Mucosa of rectum (tissue), 2 donors: ENCODE data around the gene FGF16.

Experiments
- H3K27ac ChIP-seq, 2 donors: one replicate each; pipeline ENCODE4 v1.7.0; 2013; ENCODE audit warnings: inconsistent platforms in 2 of 2, low read depth in 2 of 2, low read length in 2 of 2
- H3K27me3 ChIP-seq, 2 donors: one replicate each; pipeline ENCODE4 v1.7.0; 2013; ENCODE audit warnings: low read length in 2 of 2; ENCODE audit not compliant: control insufficient read depth in 2 of 2, insufficient read depth in 2 of 2
- H3K36me3 ChIP-seq, 2 donors: one replicate each; pipeline ENCODE4 v1.7.0; 2013; ENCODE audit warnings: low read length in 2 of 2; ENCODE audit not compliant: control insufficient read depth in 2 of 2, insufficient read depth in 2 of 2
- H3K4me1 ChIP-seq, 2 donors: one replicate each; pipeline ENCODE4 v1.7.0; 2013; ENCODE audit warnings: low read length in 2 of 2, mild to moderate bottlenecking in 1 of 2; ENCODE audit not compliant: control insufficient read depth in 2 of 2, insufficient read depth in 2 of 2
- H3K4me3 ChIP-seq, 2 donors: one replicate each; pipeline ENCODE4 v1.7.0; 2013; ENCODE audit warnings: low read length in 2 of 2
- H3K9ac ChIP-seq, 2 donors: one replicate each; pipeline ENCODE4 v1.7.0; 2013; ENCODE audit warnings: low read length in 2 of 2, low read depth in 1 of 2, mild to moderate bottlenecking in 1 of 2
- H3K9me3 ChIP-seq, 2 donors: one replicate each; pipeline ENCODE4 v1.7.0; 2013; ENCODE audit warnings: low read length in 2 of 2; ENCODE audit not compliant: control insufficient read depth in 2 of 2
- donor health status: healthy.
- donor health status: Normal muscosa, but diverticular disease.

Gene FGF16

DNA sequence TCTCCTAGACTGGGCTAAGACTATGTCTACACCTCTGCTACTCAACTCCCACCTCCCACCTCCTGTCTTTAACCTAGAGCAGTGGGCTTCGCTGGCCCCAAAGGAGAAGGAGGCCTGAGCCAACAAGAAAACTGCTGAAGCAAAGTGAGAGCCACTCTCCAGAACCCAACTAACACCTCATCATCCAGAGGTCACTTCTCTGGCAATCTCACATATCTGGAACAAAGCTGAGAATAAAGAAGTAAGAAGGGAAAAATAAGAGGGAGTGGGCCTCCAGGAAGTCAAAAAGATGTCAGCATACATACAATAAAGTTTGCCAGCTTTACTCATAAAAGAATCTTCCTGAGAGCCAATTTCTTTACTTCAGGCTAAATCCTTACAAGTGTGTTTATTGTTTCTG, 18.6 kb upstream of the FGF16 start:
- H3K27ac ChIP-seq, result no peak overlapping the region
- no peaks in the 10 kb centered on the region for H3K36me3 ChIP-seq
- no peak overlapping the region for H3K4me3 ChIP-seq
- H3K9me3 ChIP-seq, result no peaks in the 10 kb centered on the region
- no peak overlapping the region for H3K9ac ChIP-seq
- no peaks in the 10 kb centered on the region for H3K4me1 ChIP-seq
- H3K27me3 ChIP-seq, result no peaks in the 10 kb centered on the region

DNA sequence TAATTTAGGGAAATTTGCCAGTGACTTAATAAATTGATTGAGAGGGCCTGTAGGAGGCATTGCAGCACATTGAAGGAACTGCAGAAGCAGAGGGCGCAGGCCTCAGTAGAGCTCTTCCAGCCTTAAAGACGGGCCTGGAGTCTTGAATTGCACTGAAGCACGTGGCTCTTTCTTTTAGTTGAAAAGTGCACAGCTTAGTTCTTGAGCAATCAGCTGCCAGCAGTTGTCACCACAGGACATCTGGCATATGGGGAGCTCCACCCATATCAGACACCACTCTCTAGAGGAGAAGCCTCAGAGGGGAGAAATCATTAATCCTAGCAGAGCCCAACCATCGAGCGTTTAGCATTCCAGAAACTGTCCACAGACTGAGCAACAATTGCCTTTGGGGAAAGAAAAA, 16.0 kb upstream of the FGF16 start:
- Histone ChIP-seq H3K4me1 (no peaks in the 10 kb centered on the region), H3K9ac (no peak overlapping the region), H3K36me3 (no peaks in the 10 kb centered on the region), H3K27ac (no peak overlapping the region), H3K9me3 (no peaks in the 10 kb centered on the region), H3K27me3 (no peaks in the 10 kb centered on the region), H3K4me3 (no peak overlapping the region)

DNA sequence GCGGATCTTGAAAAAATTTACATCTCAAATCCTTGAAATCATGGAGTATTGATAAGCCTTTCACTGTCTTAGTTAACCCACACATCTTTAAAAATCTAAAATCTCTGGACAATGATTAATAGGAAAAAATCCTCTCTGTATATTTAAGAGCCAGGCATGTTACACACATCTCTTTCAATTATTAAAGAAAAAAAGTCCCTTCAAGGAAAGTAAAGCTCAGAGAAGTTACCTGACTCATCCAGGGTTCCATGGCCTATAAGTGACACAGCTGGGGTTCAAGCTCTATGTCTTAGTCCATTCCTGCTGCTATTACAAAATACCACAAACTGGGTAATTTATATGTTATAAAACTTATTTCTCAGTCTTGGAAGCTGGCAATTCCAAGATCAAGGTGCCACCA, 14.2 kb upstream of the FGF16 start:
- H3K9ac ChIP-seq, result no peak overlapping the region

DNA sequence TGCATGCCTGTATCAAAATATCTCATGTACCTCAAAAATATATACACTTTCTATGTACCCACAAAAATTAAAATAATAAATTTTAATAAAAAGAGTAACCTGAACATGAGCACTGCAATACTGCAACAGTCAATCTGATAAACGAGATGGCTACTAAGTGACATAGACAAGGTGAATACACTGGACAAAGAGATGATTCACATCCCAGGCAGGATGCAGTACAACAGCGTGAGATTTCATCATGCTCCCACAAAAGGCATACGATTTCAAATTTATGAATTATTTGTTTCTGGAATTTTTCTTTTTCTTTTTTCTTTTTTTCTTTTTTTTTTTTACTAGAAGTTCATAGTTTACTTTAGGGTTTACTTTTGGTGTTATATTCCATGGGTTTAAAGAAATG, 12.2 kb upstream of the FGF16 start:
- no peak overlapping the region for H3K27ac ChIP-seq
- H3K36me3 ChIP-seq, result no peaks in the 10 kb centered on the region
- no peaks in the 10 kb centered on the region for H3K9me3 ChIP-seq
- H3K9ac ChIP-seq, result no peak overlapping the region
- H3K4me1 ChIP-seq, result no peaks in the 10 kb centered on the region
- H3K27me3 ChIP-seq, result no peaks in the 10 kb centered on the region
- no peak overlapping the region for H3K4me3 ChIP-seq

More for the DNA sequence above, 14.2 kb upstream of the FGF16 start:
- Histone ChIP-seq H3K36me3 (no peaks in the 10 kb centered on the region), H3K4me1 (no peaks in the 10 kb centered on the region), H3K27me3 (no peaks in the 10 kb centered on the region), H3K27ac (no peak overlapping the region), H3K9me3 (no peaks in the 10 kb centered on the region), H3K4me3 (no peak overlapping the region)

DNA sequence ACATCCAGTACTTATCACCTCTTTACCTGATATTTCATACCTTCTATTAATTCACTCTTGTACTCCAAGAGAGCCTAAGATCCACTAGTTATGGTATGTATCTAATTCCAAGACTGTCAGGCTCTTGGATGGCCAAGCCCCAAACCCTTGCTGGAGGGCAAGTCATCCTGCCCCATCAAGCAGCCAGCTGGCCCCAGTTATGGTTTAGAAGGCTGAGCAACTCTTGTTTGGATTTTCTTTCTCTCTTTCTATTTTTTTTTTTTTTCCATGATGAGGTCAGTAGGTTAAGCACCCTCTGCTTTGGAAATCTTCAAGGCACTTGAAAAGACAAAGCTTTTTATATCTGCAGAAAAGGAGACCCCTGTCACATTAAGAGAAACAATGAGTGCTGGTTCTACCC, 10.9 kb upstream of the FGF16 start:
- H3K9ac ChIP-seq, result no peak overlapping the region
- H3K4me1 ChIP-seq, result no peaks in the 10 kb centered on the region
- no peak overlapping the region for H3K4me3 ChIP-seq
- H3K9me3 ChIP-seq, result no peaks in the 10 kb centered on the region
- H3K27me3 ChIP-seq, result no peaks in the 10 kb centered on the region
- no peak overlapping the region for H3K27ac ChIP-seq
- no peaks in the 10 kb centered on the region for H3K36me3 ChIP-seq

DNA sequence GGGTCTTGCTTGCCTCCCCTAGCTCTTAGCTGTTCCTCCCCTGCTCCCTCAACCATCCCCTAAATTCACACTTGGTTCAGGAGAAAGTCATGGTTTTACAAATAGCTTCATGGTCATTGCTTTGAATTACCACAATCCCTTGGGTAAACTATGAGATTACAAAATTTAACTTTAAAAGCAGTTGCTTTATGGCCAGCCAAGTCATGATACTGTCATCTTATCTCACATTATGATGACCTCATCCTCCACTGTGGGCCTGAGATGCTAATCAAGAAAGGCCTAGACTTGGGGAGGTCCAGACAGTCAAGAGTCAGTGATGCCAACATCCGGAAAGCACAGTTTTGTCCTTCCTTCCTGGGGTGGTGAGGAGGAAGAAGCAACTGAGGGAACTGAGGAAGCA, 10.5 kb upstream of the FGF16 start:
- no peaks in the 10 kb centered on the region for H3K36me3 ChIP-seq
- no peak overlapping the region for H3K9ac ChIP-seq
- H3K27me3 ChIP-seq, result no peaks in the 10 kb centered on the region
- H3K9me3 ChIP-seq, result no peaks in the 10 kb centered on the region
- H3K27ac ChIP-seq, result no peak overlapping the region
- no peaks in the 10 kb centered on the region for H3K4me1 ChIP-seq
- no peak overlapping the region for H3K4me3 ChIP-seq

DNA sequence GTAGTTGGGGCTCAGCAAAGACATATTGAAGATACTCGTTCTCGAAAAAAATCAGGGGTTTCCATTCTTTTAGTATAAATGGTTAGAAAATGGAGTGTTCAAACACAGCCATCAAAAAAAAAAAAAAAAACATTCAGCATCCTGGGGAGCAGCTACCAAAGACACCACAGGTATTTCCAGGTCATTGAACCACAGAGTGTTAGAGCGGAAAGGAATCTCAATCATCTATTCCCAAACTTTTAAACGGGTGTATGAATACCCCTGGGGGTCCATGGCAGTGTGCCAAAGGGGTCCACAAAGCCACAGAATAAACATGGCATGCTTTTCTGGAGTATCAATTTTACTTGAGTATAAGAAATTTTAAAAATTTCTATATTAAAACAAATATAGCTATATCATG, 6.9 kb upstream of the FGF16 start:
- Histone ChIP-seq H3K4me1 (no peaks in the 10 kb centered on the region), H3K36me3 (no peaks in the 10 kb centered on the region), H3K4me3 (no peak overlapping the region), H3K9ac (no peak overlapping the region), H3K9me3 (no peaks in the 10 kb centered on the region), H3K27me3 (no peaks in the 10 kb centered on the region), H3K27ac (no peak overlapping the region)

DNA sequence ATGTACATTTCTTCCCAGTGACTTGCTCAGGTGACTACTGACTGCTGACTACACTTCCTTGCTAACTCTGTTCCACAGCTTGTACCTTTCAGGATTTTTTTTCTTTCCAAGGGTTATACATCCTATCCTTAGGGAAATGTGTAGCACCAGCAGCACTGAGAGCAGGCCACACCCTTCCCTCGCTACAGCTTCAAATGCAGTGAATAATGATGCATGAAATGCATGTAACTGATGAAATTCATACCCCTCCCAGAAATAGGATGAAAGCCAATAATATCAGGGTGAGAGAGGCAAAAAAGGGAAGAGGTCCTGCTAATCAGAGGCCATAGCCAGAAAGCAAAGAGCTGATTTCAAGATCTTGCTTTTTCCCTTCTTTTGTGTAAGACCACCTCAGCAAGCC, 6.2 kb upstream of the FGF16 start:
- H3K9me3 ChIP-seq, result no peaks in the 10 kb centered on the region
- no peaks in the 10 kb centered on the region for H3K36me3 ChIP-seq
- H3K4me3 ChIP-seq, result no peak overlapping the region
- H3K9ac ChIP-seq, result no peak overlapping the region
- no peak overlapping the region for H3K27ac ChIP-seq
- H3K27me3 ChIP-seq, result no peaks in the 10 kb centered on the region
- H3K4me1 ChIP-seq, result no peaks in the 10 kb centered on the region

DNA sequence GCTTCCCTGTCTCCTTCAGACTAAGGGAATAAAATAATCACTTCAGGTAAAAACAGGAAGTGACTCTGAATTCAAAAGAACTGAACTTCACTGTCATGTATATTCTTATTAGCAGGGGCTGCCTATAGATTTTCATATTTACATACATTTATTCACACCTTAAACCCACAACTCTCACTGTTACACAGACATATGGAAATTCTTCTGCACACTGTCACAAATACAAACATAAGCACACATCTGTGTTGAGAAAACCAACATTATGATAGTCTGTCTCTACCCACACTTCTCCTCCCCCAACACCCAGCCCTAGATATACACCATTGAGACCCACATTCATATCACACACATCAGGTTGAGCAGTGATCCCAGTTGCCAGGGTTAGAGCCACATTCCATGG, 5.7 kb upstream of the FGF16 start:
- peaks cover 0 to 2% of the 10 kb centered on the region in 2 donors for H3K4me1 ChIP-seq
- no peak overlapping the region for H3K27ac ChIP-seq
- no peaks in the 10 kb centered on the region for H3K9me3 ChIP-seq
- no peak overlapping the region for H3K4me3 ChIP-seq
- H3K9ac ChIP-seq, result no peak overlapping the region
- no peaks in the 10 kb centered on the region for H3K27me3 ChIP-seq
- no peaks in the 10 kb centered on the region for H3K36me3 ChIP-seq

DNA sequence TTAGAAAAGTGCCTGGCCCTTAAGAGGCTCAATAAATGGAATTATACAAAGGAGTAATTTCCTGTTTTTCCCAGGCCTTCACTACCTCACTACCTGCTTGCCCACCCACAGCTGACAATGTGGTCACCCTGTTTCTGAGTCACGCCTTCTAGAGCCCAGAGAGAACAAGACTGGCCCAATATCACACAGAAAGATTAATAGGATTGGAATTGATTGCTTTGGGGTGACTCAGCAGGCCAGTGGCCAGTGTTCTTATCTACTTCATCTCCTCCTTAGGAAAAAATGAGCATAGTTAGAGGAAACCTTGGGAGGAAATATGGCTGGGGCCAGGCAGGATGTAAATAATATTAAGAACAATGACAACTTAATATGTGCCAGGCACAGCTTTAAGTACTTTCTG, 4.5 kb upstream of the FGF16 start:
- H3K4me3 ChIP-seq, result no peak overlapping the region
- no peaks in the 10 kb centered on the region for H3K9me3 ChIP-seq
- no peak overlapping the region for H3K27ac ChIP-seq
- H3K4me1 ChIP-seq, result peaks cover 0 to 2% of the 10 kb centered on the region in 2 donors
- peaks cover 0 to 3% of the 10 kb centered on the region in 2 donors for H3K27me3 ChIP-seq
- no peaks in the 10 kb centered on the region for H3K36me3 ChIP-seq
- H3K9ac ChIP-seq, result no peak overlapping the region

DNA sequence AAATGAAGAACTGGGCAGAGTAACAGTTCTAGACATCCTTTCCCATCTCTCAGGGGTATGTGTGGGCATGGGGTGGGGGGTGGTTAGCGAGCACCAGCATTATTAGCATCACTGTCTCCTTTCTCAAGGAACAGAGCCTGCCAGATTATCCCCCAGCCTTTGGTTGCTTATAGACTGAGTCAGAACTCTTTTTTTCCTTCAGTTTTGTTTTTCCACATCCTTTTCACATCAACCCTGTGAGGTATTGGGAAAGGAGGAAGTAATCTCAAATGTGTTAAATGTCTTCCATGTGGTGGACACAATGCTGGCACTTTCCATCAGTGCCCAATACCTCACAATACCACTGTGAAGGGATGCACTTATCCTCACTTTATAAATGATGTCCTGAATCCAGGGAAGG, 3.1 kb upstream of the FGF16 start:
- Histone ChIP-seq H3K9ac (no peak overlapping the region), H3K27me3 (peaks cover 0 to 3% of the 10 kb centered on the region in 2 donors), H3K9me3 (no peaks in the 10 kb centered on the region), H3K4me1 (peaks cover 0 to 2% of the 10 kb centered on the region in 2 donors), H3K36me3 (no peaks in the 10 kb centered on the region), H3K27ac (no peak overlapping the region), H3K4me3 (no peak overlapping the region)
